PC-9 (cell line): Measurements from ENCODE around the gene DDX6.
"Not testable (repeated sequence)": the region's sequence is repeated elsewhere in the genome, so short reads cannot be mapped to it uniquely, and the experiment has no call there.

ENCODE experiments used
- CTCF ChIP-seq: fragments of 200-600 bp; sonication (generic); conservative IDR thresholded peaks from 2 replicates; pipeline ENCODE4 v1.6.1; 2017; ENCODE audit warnings: mixed run types, antibody characterized with exemption, mild to moderate bottlenecking, moderate library complexity
- EZH2 ChIP-seq: fragments of 200-600 bp; sonication (generic); IDR thresholded peaks from 2 replicates; pipeline ENCODE4 v1.8.0; 2017; ENCODE audit warnings: antibody characterized with exemption, low read depth

- TF ChIP-seq CTCF, EZH2: not testable (repeated sequence)
Observed at GRCh38 chr11:118721478-118722015, 69.4 kb downstream of the DDX6 start.
